Measurements from ENCODE around the gene TAL2. TPM values are rescaled to one million over a fixed set of nuclear protein-coding genes. Genes with fewer than 3 reads are reported as not detected.
A peak's percentile ranks its signal among the peaks of the same experiment; 100 is the strongest.

TAL2 gene
- total RNA-seq, 2 experiments from 2014 or later = not detected

GRCh38 chr9:105673850-105674387 lies 11.7 kb downstream of the TAL2 start:
- Histone ChIP-seq H3K4me3 (ENCODE audit: low read depth, low read length, poor library complexity, severe bottlenecking) (peak overlapping the region; percentile 7), H3K36me3 (ENCODE audit: insufficient read depth, low read length) (no peaks in the 10 kb centered on the region), H3K79me2 (ENCODE audit: insufficient read depth, low read depth, low read length) (no peaks in the 10 kb centered on the region), H2AFZ (ENCODE audit: low read length) (peak overlapping the region; percentile 95), H3K9me2 (ENCODE audit: insufficient read depth, low read length) (no peaks in the 10 kb centered on the region), H3K27ac (ENCODE audit: low read depth, low read length, poor library complexity, severe bottlenecking) (peak overlapping the region; percentile 46), H3K4me2 (ENCODE audit: low read length) (peak overlapping the region; percentile 53), H3K4me1 (ENCODE audit: insufficient read depth, low read length, poor library complexity, severe bottlenecking) (peaks cover 27% of the 10 kb centered on the region), H3K9me3 (ENCODE audit: low read length) (peaks cover 8% of the 10 kb centered on the region; the same call in 1 of the 2 replicates), H4K20me1 (ENCODE audit: insufficient read depth, low read length) (no peaks in the 10 kb centered on the region)
- TF ChIP-seq CTCF (conservative IDR thresholded peaks at IDR 0.05; ENCODE audit: low read length) (no peak), EZH2phosphoT487 (IDR thresholded peaks at IDR 0.05; ENCODE audit: borderline replicate concordance, low read depth, low read length) (no peak)
- intact Hi-C loops (cut with micrococcal nuclease; ENCODE audit: unreplicated experiment) = no loop called here
- no TSS peak for BruUV-seq (replicated peaks)
- POLR2A ChIA-PET = interaction anchor here (0.5 to 1.0 kb wide), 2 partner anchors 20 to 1885 kb away, joined by 3 read pairs; partner anchors contain the start of gene TMEM38B
- CTCF ChIA-PET (ENCODE audit: unreplicated experiment) = no interaction called here
- DNase-seq (ENCODE audit: low spot score) = peak; percentile 11

GRCh38 chr9:105676351-105676923 lies 14.2 kb downstream of the TAL2 start:
- Histone ChIP-seq H3K27ac (ENCODE audit: low read depth, low read length, poor library complexity, severe bottlenecking) (no peak overlapping the region), H3K79me2 (ENCODE audit: insufficient read depth, low read depth, low read length) (no peaks in the 10 kb centered on the region), H3K4me1 (ENCODE audit: insufficient read depth, low read length, poor library complexity, severe bottlenecking) (peaks cover 27% of the 10 kb centered on the region), H3K9me3 (ENCODE audit: low read length) (peaks cover 8% of the 10 kb centered on the region; the same call in 1 of the 2 replicates), H3K36me3 (ENCODE audit: insufficient read depth, low read length) (no peaks in the 10 kb centered on the region), H3K9me2 (ENCODE audit: insufficient read depth, low read length) (no peaks in the 10 kb centered on the region), H3K4me3 (ENCODE audit: low read depth, low read length, poor library complexity, severe bottlenecking) (no peak overlapping the region), H3K4me2 (ENCODE audit: low read length) (no peak overlapping the region), H4K20me1 (ENCODE audit: insufficient read depth, low read length) (no peaks in the 10 kb centered on the region), H2AFZ (ENCODE audit: low read length) (no peak overlapping the region)
- TF ChIP-seq CTCF (conservative IDR thresholded peaks at IDR 0.05; ENCODE audit: low read length) (no peak), EZH2phosphoT487 (IDR thresholded peaks at IDR 0.05; ENCODE audit: borderline replicate concordance, low read depth, low read length) (no peak)
- CTCF ChIA-PET (ENCODE audit: unreplicated experiment) = no interaction called here
- POLR2A ChIA-PET = interaction anchor here (0.6 to 1.1 kb wide), 2 partner anchors 22 to 28 kb away, joined by 3 to 4 read pairs; no protein-coding TSS in a partner anchor
- DNase-seq (ENCODE audit: low spot score) = no peak
- BruUV-seq (replicated peaks) = no TSS peak
- intact Hi-C loops (cut with micrococcal nuclease; ENCODE audit: unreplicated experiment) = no loop called here

GRCh38 chr9:105678163-105678562 lies 15.9 kb downstream of the TAL2 start:
- Histone ChIP-seq H3K9me3 (ENCODE audit: low read length) (peaks cover 14% of the 10 kb centered on the region; the same call in 1 of the 2 replicates), H3K4me1 (ENCODE audit: insufficient read depth, low read length, poor library complexity, severe bottlenecking) (peaks cover 12% of the 10 kb centered on the region), H3K4me2 (ENCODE audit: low read length) (no peak overlapping the region), H3K4me3 (ENCODE audit: low read depth, low read length, poor library complexity, severe bottlenecking) (no peak overlapping the region), H2AFZ (ENCODE audit: low read length) (no peak overlapping the region), H3K9me2 (ENCODE audit: insufficient read depth, low read length) (no peaks in the 10 kb centered on the region), H3K27ac (ENCODE audit: low read depth, low read length, poor library complexity, severe bottlenecking) (no peak overlapping the region), H3K79me2 (ENCODE audit: insufficient read depth, low read depth, low read length) (no peaks in the 10 kb centered on the region), H3K36me3 (ENCODE audit: insufficient read depth, low read length) (no peaks in the 10 kb centered on the region), H4K20me1 (ENCODE audit: insufficient read depth, low read length) (no peaks in the 10 kb centered on the region)
- intact Hi-C loops (cut with micrococcal nuclease; ENCODE audit: unreplicated experiment) = no loop called here
- ChIA-PET CTCF (ENCODE audit: unreplicated experiment) (no interaction called here), POLR2A (interaction anchor here (1.3 kb wide), 1 partner anchor 10 kb away, joined by 4 read pairs; no protein-coding TSS in a partner anchor)
- TF ChIP-seq EZH2phosphoT487 (IDR thresholded peaks at IDR 0.05; ENCODE audit: borderline replicate concordance, low read depth, low read length) (no peak), CTCF (conservative IDR thresholded peaks at IDR 0.05; ENCODE audit: low read length) (no peak)
- no peak for DNase-seq (ENCODE audit: low spot score)
- BruUV-seq (replicated peaks) = no TSS peak

Data from OCI-LY7 (cell line).